Activated B cell treated with CpG ODN at 0.5 μM for 24 hours (primary cell): Measurements from ENCODE around the gene ACOX3. TPM values are rescaled to one million over a fixed set of nuclear protein-coding genes. Genes with fewer than 3 reads are reported as not detected.

Experiments
- ATAC-seq: fragments of 200-7000 bp; cut with Tn5 transposase; one replicate; pipeline ENCODE4 v1.10.0; 2021; ENCODE audit warnings: low read depth, mild to moderate bottlenecking, moderate library complexity
- CTCF ChIA-PET: fragments of 350-600 bp; sonication (Branson Sonifier 250); formaldehyde crosslinking; loops from one replicate; lab custom pipeline; 2021; ENCODE audit warnings: antibody characterized with exemption; lab: Charles Lee
- POLR2A ChIA-PET: fragments of 350-600 bp; sonication (Branson Sonifier 250); formaldehyde crosslinking; loops from one replicate; lab custom pipeline; 2021; ENCODE audit warnings: antibody characterized with exemption; lab: Charles Lee
- DNase-seq: peaks from one replicate; pipeline ENCODE4 v3.0.0; 2022
- H3K27ac Mint-ChIP-seq: one replicate; pipeline ENCODE4 v1.8.0; 2020; ENCODE audit warnings: mixed read lengths
- H3K27me3 Mint-ChIP-seq: one replicate; pipeline ENCODE4 v1.8.0; 2021; ENCODE audit warnings: mixed read lengths
- H3K36me3 Mint-ChIP-seq: one replicate; pipeline ENCODE4 v1.8.0; 2021; ENCODE audit warnings: low read depth, mixed read lengths
- H3K4me1 Mint-ChIP-seq: one replicate; pipeline ENCODE4 v1.8.0; 2021; ENCODE audit warnings: mixed read lengths
- H3K4me3 Mint-ChIP-seq: one replicate; pipeline ENCODE4 v1.8.0; 2020; ENCODE audit warnings: mild to moderate bottlenecking, mixed read lengths
- H3K9me3 Mint-ChIP-seq: one replicate; pipeline ENCODE4 v1.8.0; 2020; ENCODE audit warnings: mixed read lengths
- intact Hi-C: fragments of 100-400 bp; cut with micrococcal nuclease; formaldehyde crosslinking; loops from one replicate; pipeline ENCODE4 v1.15.1; 2024
- total RNA-seq: library from RNA; stranded (reverse); gene quantifications from 2 replicates; pipeline ENCODE4 v1.2.3, GENCODE V29; 2022
- TF ChIP-seq, protein P1 (sequence below): fragments of 200-600 bp; IDR thresholded peaks from one replicate; pipeline ENCODE4 v1.8.0; 2022; ENCODE audit warnings: antibody characterized with exemption, mild to moderate bottlenecking

ACOX3 gene
- total RNA-seq, 1 donor from 2014 or later: 20.6 TPM

DNA sequence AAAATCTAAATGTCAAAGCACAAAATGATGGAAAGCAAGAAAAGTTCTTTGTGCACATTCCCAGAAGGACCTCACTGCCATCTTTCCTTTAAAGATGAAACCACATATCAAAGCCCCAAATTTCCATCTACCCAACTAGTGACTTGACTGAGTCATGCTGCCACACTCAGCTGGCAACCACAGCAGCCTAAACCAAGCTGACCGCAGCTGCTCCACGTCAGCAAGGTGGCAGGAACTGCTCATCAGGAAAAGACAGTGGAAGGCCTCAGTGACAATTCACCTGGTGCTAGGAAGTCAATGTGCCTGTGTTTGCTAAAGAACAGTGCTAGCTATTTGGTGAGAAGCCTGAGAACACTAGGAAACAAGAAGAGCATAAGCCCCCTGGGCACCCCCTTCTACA lies 26.1 kb downstream of the ACOX3 start:
- Mint-ChIP-seq H3K36me3 (peaks cover 32% of the 10 kb centered on the region), H3K4me1 (peaks cover 4% of the 10 kb centered on the region), H3K27ac (no peak overlapping the region), H3K27me3 (no peaks in the 10 kb centered on the region), H3K4me3 (no peak overlapping the region), H3K9me3 (no peaks in the 10 kb centered on the region)
- ChIA-PET CTCF (interaction anchor here (1.3 kb wide), 1 partner anchor 11 kb away, joined by 3 read pairs; no protein-coding TSS in a partner anchor), POLR2A (no interaction called here)
- TF ChIP-seq, protein P1, sequence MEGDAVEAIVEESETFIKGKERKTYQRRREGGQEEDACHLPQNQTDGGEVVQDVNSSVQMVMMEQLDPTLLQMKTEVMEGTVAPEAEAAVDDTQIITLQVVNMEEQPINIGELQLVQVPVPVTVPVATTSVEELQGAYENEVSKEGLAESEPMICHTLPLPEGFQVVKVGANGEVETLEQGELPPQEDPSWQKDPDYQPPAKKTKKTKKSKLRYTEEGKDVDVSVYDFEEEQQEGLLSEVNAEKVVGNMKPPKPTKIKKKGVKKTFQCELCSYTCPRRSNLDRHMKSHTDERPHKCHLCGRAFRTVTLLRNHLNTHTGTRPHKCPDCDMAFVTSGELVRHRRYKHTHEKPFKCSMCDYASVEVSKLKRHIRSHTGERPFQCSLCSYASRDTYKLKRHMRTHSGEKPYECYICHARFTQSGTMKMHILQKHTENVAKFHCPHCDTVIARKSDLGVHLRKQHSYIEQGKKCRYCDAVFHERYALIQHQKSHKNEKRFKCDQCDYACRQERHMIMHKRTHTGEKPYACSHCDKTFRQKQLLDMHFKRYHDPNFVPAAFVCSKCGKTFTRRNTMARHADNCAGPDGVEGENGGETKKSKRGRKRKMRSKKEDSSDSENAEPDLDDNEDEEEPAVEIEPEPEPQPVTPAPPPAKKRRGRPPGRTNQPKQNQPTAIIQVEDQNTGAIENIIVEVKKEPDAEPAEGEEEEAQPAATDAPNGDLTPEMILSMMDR: no peak
- intact Hi-C loops: no loop called here
- no peak for ATAC-seq
- no peak for DNase-seq

DNA sequence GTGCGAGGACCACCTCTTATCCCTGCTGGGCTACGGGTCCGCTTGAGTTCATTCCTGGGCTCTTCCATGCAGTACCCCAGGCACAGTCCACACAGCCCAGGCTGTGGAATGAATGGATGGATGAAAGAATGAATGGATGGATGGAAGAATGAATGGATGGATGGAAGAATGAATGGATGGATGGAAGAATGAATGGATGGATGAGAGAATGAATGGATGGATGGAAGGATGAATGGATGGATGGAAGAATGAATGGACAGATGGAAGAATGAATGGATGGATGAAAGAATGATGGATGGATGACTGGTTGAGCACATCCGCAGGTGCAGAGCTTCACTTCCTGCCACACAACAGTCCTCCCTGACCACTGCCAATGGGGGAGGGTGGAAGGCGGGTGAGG lies 28.2 kb downstream of the ACOX3 start:
- no peak overlapping the region for H3K27ac Mint-ChIP-seq
- H3K27me3 Mint-ChIP-seq: no peaks in the 10 kb centered on the region
- TF ChIP-seq, protein P1: no peak
- intact Hi-C loops: no loop called here
- H3K4me1 Mint-ChIP-seq: peaks cover 4% of the 10 kb centered on the region
- ChIA-PET CTCF (no interaction called here), POLR2A (no interaction called here)
- ATAC-seq (no peak), DNase-seq (no peak)
- no peak overlapping the region for H3K4me3 Mint-ChIP-seq
- no peaks in the 10 kb centered on the region for H3K9me3 Mint-ChIP-seq
- H3K36me3 Mint-ChIP-seq: peaks cover 51% of the 10 kb centered on the region

DNA sequence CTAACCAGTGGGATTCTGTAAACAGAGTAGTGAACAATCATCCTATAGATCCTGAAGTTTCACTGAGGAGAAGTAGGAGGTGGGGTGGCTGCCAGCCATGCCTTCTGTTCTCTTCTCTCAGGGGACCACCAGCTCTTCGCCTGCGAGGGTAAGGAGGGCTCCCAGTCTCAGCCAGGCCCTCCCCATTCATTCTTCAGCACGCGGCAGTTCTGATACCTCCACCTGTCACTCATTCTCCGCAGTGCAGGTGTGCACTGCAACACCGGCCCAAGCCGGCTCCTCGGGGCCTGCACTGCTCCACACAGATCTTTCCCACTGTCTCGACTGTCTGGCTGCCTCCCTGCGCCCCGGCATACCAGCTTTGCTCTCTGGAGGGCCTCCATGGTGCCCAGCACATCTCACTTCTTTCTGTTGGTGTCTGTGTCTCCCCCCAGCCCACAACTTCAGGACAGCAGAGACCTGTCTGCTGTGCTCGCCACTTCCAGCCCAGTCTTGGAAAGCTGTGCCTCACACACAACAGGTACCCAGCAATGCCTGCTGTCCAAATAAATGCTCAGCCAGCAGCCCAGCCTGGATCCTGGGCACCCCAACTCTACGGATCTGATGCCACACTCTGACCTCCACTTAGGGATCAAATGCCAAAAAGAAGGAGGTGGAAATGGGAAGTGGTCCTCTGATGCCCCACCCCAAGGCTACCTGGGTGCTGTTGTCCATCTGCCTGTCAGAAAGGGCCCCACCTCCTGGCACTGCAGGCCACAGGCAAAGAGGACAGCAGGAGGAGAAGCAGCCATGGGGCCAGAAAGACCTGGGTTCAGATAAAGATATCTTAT lies 29.0 kb downstream of the ACOX3 start:
- intact Hi-C loops: no loop called here
- no peak for DNase-seq
- Mint-ChIP-seq H3K36me3 (peaks cover 50% of the 10 kb centered on the region), H3K27me3 (no peaks in the 10 kb centered on the region), H3K9me3 (no peaks in the 10 kb centered on the region), H3K4me1 (peaks cover 4% of the 10 kb centered on the region), H3K27ac (no peak overlapping the region), H3K4me3 (no peak overlapping the region)
- POLR2A ChIA-PET: no interaction called here
- TF ChIP-seq, protein P1: no peak
- no peak for ATAC-seq
- CTCF ChIA-PET: interaction anchor here (1.1 to 1.2 kb wide), 2 partner anchors 9 to 235 kb away, joined by 3 to 5 read pairs; no protein-coding TSS in a partner anchor

DNA sequence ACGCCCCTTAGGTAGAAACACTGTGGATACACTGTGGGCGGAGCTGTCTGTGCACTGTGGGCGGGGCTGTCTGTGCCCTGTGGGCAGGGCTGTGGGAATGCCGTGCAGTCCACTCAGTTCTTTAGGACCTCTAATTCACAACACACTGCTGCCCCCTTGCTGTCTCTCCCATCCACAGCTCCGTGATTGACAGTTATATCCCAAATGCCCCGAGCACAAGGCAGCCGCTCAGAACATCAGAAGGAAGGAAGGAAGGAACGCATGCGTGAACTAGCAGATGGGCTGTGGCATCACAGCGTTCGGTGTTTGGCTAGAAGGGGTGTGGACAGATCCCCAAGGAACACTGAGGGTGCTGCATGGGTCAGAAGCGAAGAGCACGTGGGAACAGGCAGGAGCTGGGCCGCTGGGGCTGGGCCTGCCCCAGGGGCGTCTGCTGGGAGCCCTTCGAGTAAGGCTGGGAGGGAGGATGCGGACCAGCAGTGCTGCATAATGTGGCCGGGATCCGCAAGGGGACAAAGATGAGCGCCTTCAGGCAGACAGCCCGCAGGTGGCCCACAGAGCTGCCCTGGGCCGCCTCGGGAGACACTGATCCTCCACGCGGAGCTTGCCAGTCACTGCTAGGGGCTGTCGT lies 29.8 kb downstream of the ACOX3 start:
- H3K36me3 Mint-ChIP-seq: peaks cover 49% of the 10 kb centered on the region
- no peak overlapping the region for H3K4me3 Mint-ChIP-seq
- H3K9me3 Mint-ChIP-seq: no peaks in the 10 kb centered on the region
- ATAC-seq (peak; percentile 49), DNase-seq (no peak)
- H3K27me3 Mint-ChIP-seq: no peaks in the 10 kb centered on the region
- CTCF ChIA-PET: interaction anchor here (1.1 to 1.2 kb wide), 3 partner anchors 8 to 609 kb away, joined by 3 to 5 read pairs (median 3); no protein-coding TSS in a partner anchor
- no peak overlapping the region for H3K27ac Mint-ChIP-seq
- H3K4me1 Mint-ChIP-seq: peaks cover 4% of the 10 kb centered on the region
- intact Hi-C loops: no loop called here
- POLR2A ChIA-PET: no interaction called here
- TF ChIP-seq, protein P1: no peak

DNA sequence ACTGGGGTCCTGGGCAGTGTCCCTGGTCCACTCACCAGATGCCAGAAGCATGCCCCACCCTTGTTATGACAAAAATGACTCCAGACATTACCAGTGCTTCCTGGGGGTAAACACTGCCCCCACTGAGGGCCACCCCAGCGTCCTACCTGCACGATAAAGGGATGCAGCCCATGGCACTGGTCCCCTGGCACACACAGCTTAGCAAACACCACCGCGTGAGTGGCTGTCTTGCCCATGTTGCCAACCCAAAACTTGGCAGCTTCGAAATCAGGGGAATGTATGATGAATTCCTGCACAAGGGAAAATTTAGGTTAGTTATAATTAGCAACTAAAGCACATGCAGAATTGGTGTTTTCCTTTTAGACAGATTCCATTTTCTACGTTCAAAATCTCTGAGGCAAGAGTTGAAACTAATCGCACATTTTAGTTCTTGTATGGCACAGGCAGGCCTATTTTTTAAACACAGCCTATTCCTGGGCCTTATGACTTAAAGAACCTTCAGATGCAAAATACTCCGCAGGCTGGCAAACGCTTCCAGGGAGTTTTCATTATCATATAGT lies 30.4 kb downstream of the ACOX3 start:
- intact Hi-C loops: no loop called here
- Mint-ChIP-seq H3K4me3 (no peak overlapping the region), H3K4me1 (peaks cover 4% of the 10 kb centered on the region), H3K36me3 (peaks cover 52% of the 10 kb centered on the region), H3K27ac (no peak overlapping the region), H3K27me3 (no peaks in the 10 kb centered on the region), H3K9me3 (no peaks in the 10 kb centered on the region)
- no peak for ATAC-seq
- CTCF ChIA-PET: interaction anchor here (1.2 kb wide), 1 partner anchor 608 kb away, joined by 3 read pairs; no protein-coding TSS in a partner anchor
- TF ChIP-seq, protein P1: no peak
- POLR2A ChIA-PET: no interaction called here
- DNase-seq: no peak
